ENCODE data around the gene CALCOCO1.
A peak's percentile ranks its signal among the peaks of the same experiment; 100 is the strongest.
"Not testable (repeated sequence)": the region's sequence is repeated elsewhere in the genome, so short reads cannot be mapped to it uniquely, and the experiment has no call there.

Gene CALCOCO1

DNA sequence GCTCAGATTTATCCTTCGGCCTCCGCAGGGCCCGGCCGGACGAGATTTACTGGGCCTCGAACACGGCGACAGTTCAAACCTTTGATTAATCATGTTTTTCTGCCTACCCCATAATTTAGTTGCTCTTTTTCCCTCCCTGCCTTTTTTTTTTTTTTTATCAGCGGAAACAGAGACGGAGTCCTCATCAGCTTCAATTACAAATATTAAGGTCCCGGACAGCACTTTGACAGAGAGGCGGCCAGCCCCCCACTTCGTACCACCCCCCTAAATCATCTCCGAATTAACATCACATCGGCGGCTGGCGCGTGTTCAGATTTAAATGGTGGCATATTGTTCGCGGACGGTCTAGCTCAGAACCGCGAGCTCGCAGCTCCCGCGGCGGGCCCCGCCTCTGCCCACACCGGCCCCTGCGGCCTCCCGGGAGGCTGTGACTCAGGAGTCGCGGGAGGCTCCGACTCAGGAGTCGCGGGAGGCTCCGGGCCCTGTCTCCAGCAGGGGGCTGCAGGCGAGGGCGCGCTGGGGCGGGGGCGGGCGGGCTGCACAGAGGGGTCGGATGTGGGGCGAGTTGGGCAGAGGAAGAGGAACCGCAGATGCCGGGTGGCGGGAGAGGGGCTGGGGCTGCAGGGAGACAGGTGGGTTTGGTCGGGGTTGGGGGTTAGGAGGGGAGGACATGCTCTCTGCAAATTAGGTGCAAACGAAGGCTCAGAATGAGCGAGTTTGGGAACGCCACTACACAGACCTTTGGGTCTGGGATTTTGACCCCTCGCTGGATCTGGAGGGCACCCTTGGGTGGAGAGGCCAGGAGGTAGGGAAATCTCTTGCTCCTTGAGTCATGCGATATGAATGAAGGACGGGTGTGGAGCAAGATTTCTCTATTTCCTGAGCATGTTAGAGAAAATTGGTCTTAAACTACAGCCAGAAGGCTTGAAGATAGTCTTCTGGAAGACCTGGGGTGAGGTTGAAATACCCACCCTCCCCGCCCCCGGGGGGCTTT lies 31.8 kb downstream of the CALCOCO1 start:
- DNase-seq: no peak

DNA sequence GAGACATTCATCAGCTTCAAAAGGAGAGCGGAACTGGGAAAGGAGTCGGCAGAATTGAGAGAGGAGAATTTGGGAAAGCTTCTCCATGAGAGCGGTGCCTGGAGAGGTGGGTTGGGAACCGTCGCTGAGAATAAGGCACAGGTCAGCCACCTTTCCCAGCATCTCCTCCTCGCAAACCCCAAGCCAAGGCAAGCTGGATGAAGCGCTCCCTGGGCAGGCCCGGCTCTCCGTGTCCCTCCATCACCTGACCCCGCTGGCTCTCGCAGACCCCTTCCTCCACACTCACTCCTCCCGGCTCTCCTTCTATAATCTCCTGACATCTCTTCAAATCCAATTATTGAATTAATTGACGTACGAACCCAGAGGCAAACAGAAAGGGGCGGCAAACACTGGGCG lies 32.5 kb downstream of the CALCOCO1 start:
- no peak for DNase-seq

DNA sequence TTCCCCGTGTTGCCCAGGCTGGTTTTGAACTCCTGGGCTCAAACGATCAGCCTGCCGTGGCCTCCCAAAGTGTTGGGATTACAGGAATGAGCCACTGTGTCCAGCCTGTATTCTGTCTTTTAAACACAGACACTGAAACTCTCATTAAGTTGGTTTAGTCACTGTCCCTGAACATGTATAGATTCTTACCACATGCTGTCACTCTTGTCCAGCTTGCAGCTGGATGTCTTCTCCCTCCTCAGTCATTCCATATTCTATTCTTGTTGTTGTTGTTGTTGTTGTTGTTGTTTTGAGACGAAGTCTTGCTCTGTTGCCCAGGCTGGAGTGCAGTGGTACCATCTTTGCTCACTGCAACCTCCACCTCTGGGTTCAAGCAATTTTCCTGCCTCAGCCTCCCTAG lies 39.1 kb downstream of the CALCOCO1 start:
- no peak for DNase-seq

DNA sequence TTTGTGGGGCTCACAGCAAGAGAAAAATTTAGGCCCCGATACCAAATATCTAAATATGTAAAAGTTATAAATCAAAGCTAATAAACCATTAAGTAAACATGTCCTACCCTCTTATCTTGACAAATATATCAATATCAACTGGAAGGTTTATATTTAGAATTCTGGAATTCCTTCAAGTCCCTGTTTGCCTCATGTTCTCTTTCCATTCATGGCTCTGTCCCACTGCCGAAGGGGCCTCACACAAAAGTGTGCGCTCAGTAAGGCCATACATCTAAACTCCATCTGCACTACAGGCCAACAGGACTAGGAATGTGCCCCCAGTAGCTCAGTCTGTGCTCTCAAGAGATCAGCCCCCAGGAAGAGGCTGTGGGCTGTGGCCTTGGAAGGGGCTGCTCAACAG lies 40.8 kb downstream of the CALCOCO1 start:
- DNase-seq: no peak

DNA sequence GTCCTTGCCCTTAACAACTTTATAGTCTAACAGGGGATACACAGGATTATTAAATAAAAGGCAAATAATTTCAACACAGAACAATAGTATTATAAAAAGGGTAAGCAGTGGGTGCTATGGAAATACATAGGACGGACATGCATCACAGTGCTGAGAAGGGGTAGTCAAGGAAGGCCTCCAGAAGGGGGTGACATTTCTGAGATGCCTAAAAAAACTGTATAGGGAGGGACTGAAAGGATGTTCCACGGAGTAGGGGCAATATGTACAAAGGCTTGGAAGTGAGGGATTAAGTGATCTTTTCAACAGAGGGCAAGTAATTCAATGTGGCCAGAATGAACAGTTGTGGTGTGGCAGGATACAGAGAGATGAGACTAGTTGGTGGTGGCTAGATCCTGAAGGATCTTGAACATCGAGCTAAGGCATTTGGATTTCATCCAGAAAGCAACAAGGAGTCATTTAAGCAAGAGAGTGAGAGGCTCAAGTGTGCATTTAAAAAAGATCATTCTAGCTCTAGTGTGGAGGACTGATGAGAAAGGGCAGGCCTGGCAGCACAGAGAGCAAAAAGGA lies 42.5 kb downstream of the CALCOCO1 start:
- DNase-seq: no peak

DNA sequence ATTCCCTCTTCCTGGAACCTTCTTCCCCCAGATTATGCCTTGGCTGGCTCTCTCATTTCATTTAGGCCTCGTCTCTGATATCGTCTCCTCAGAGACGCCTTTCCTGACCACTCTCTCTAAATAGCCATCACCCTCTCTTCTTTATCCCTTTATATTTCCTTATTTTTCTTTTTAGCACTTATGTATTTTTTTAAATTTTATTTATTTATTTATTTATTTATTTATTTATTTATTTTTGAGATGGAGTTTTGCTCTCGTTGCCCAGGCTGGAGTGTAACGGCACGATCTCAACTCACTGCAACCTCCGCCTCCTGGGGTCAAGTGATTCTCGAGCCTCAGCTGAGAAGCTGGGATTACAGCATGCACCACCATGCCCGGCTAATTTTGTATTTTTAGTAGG lies 43.3 kb downstream of the CALCOCO1 start:
- no peak for DNase-seq

DNA sequence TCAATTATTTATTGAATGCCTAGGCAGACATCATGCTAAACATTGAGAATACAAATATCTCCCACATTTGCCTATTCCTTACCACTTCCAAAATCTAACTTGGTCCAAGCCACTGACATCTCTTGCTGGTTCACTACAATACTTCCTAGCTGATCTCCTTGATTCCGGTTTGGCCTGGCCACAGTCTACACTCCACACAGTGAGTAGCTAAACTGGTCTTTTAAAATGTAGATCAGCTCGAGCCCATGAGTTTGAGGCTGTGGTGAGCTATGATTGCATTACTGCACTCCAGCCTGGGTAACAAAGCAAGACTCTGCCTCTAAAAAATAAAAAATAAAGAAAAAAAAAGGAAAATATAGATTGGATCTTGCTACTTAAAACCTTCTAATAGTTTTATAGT lies 43.8 kb downstream of the CALCOCO1 start:
- no peak for DNase-seq

DNA sequence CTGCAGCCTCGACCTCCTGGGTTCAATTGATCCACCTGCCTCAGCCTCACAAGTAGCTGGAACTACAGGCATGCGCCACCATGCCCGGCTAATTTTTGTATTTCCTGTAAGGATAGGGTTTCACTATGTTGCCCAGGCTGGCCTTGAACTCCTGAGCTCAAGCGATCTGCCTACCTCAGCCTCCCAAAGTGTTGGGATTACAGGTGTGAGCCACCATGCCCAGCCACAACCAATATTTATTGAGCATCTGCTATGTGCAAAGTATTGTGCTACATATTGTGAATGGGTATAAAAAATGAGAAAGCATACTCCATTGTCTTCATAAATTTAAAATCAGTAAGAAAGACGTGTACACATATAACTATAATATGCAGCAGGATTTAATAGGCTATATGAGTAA lies 47.2 kb downstream of the CALCOCO1 start:
- DNase-seq: not testable (repeated sequence)

DNA sequence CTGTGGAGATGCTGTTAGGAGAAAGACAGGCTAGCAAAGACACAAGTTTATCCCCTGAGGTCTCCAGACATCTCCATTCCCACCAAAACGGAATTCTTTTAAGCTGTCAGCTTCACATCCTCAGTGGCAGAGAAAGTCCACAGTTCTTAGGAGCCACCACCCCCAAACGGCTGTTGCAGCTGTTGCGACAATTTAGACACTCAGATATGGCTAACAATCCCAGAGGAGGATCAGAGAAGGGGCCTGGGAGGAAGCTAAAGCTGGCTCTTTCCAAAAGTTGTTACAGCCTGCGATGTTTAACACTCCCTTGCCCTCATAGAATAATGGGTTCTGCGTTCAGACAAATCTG lies 49.5 kb downstream of the CALCOCO1 start:
- no peak for DNase-seq

DNA sequence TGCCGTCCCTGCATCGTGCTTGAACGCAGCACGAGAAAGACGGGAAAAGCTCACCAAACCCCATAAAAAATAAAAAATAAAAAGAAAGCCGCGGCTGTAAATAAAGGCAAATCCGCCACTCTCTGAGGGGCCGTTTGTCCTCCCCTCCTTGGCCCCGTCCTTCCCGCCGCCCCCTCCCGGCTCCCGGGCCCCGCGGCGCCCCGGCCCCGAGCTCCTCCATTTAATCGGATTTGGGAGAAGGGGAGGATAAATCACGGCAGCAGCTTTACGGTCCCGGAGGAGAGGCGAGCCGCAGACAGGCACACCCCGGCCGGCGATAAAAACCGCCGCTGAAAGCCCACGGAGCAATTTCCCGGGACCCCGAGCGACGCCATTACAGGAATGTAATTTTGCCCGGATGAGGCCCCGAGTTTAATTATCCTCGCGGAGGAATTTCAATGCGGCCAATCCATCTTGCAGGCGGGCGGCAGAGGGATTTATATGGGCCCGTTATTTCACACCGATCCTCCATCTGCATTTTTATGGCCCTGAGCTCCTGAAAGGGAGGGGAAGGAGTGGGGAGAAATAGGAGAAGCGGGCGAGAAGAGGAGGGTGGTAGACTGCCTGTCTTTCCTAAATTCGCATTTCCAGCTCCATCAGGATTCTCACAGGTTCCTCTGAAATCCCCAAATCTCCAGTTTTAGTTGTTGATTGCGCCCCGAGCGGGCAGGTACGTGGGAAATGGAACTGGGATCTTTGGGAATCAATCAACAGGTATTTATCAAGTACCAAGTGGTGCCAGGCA lies 50.0 kb downstream of the CALCOCO1 start:
- no peak for DNase-seq

DNA sequence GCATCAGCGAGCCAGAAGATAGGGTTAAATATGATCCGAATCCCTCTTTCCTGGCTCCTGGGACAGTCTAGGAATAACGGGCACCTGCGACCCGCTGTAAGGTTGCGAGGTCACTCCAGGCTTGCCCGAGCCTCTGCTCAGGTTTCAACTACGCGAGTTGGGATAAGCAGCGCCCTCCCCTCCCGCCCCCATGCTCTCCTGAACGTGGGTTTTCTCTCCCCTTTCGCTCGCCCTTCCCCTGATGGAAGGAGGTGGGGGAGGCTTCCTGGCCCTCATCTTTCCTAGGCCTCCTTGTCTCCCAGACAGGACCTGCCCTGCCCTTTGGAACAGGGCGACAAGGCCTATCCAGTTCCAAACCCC lies 50.6 kb downstream of the CALCOCO1 start:
- DNase-seq: no peak

DNA sequence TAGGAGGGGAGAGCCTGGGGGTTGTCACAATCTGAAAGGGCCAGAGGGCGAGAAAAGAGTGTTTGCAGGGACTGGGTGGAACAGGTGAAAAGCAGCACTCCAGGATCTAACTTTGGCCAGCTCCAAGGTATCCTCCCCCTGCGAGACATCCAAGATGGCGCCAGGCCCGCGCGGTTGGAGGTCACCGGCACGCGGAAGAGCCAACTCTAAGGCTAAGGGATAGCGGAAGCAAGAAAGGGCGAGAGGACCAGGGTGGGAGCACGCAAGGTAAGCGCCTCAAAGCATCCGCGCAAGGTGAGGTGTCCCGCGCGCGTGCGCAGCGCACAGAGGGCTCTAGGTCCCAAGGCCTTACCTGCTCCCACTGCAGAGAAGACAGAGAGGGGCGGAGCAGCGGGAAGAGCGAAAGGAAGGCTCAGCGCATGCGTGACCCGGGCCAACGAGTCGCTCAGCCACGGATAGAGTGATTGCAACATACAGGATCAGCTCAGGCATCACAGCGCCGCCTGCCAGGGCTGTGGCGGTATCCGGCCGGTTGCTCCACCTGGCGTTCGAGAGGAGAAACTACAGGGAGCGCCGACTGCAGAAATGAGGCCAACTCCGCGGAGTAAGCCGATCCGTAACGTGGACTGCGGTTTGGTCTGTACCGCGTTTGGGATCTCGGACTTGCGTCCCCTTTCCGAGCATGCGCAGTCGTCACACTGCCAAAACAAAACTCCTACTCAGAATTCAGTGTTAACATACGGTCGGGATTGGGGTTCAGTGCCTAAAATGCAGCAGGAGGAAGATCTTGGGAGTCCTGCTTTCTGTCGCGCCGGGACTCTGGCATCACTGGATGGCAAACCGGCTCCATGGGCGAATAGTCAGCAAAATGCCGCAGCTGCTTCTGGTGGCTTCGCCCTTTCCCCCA lies 51.3 kb downstream of the CALCOCO1 start, which contains the start of gene ATP5MC2:
Gene ATP5MC2 (minus strand): TSS at position 383 of the 907 bp plus-strand sequence. CDS start 3,469 bp downstream, outside the sequence.
- peak; percentile 98 for DNase-seq

DNA sequence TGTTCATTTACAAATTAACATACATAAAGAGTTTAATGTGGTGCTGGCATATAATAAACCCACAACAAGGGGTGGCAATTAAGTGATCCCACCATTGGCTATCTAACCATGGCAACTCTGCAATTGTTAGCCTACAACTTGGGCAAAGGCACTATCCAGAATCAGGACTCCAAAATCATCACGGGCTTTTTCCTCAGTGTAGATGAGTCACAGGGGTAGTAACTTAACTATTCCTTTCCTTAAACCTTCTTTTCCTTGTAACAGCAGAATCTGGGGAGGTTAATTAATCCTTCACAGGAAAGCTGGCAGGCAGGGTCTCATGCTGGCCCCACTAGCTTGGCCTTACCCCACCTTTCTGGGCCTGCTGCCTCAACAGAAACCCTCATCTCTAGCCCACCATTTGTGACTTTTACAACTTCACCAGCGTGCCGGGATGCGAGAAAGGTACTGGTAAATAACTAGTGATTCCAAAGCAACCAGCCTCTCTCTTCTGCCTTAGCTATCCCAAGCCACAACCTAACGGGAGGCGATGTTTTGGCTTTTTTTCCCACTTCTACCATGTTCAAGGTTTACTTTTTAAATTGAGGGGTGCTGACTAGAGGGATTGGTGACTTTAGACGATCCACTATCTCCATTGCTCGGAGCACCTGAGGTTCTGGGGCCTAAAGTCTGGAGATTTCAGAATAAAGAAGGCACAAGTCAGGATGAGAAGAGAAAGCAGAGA lies 52.1 kb downstream of the CALCOCO1 start:
- no peak for DNase-seq

DNA sequence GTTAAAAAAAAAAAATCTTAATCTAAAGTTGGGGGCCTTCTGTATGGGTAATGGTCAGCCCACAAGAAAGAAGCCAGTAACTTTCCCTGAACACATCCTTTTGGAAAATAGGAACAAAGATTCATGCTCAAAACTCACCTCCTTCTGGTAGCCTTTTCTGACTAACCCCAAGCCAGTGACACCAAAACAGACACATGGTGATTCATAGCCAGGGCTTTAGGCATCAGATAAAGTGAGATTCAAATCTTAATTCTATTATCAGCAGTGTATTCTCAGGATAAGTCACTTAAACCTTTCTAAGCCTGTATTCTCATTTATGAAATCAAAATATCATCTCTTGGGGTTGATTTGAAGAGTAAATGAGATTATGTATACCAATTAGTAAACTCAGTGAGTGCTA lies 56.3 kb downstream of the CALCOCO1 start:
- DNase-seq: no peak

DNA sequence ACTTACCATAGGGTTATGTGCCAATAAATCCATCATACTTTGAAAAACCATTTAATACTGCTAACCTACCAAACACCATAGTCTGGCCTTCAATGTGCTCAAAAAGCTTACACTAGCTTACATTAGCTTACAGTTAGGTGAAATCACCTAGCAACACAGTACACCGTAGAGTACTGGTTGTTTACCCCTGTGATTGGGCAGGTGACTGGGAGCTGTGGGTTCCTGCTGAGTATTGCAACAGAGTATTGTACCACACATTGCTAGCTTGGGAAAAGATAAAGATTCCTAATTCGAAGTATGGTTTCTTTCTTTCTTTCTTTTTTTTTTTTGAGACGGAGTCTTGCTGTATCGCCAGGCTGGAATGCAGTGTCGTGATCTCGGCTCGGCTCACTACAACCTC lies 56.9 kb downstream of the CALCOCO1 start:
- no peak for DNase-seq

DNA sequence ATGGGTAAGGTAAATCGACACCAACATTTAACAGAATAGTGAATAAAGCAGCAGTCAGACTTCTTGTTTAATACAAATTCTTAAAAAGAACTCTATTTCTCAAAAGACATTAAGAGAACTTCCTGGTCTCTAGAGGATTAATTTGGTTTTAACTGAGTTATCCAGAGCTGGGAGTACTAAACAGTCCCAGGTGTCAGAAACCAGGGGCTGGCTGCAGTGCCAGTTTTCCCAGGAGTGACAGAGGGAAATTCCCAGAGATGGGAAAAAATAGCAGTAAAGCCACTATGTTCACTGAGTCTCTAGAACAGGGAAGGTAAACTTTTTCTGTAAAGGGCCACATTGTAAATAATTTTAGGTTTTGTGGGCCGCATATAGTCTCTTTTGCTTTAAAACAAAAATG lies 60.2 kb downstream of the CALCOCO1 start:
- no peak for DNase-seq

DNA sequence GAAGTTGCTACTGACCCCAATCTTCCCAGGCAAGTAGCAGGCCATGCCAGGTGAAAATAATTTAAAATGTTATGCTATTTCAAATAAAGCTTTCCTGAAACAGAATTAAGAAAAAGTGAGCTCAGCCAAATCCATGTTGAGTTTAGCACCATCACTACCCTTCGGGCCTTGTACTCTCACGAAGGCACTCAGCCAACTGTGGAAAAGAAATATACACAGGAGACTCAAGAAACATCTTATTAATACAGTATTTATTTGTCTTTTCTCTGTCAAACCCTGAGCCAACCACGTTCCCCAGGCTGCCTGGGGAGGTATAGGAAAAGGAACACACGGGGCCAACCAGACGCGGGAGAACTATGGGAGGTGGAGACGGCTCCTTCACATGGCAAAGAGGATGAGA lies 62.3 kb downstream of the CALCOCO1 start:
- no peak for DNase-seq

DNA sequence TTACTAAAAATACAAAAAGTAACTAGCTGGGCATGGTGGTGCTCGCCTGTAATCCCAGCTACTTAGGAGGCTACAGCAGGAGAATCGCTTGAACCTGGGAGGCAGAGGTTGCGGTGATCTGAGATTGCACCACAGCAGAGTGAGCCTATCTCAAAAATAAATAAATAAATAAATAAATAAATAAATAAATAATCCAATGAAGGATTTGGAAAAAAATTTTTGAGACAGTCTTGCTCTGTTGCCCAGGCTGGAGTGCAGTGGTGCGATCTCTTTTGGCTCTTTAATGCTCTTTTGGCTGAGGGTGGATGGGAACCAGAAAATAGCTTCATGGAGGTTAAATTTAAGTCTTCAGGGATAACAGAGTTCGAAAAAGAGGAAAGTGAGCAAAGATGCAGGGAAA lies 63.1 kb downstream of the CALCOCO1 start:
- DNase-seq: no peak

DNA sequence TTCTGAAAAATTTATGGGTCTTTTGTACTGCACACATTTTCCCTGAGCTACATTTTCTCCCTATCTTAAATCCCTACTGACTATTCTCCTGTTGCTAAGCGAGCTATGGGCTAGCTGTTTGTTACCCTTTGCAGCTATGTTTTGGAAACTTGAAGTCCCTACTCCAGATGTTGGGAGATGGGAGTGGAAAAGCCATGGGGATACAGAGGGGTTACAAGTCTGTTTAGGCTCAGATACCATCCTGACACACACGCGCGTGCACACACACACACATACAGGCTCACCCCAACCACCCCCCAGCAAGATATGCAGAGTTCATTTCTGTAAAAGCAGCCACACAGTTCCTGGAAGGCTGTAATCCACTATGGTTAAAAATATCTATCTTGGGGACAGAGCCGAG lies 67.2 kb downstream of the CALCOCO1 start:
- peak; percentile 42 for DNase-seq

DNA sequence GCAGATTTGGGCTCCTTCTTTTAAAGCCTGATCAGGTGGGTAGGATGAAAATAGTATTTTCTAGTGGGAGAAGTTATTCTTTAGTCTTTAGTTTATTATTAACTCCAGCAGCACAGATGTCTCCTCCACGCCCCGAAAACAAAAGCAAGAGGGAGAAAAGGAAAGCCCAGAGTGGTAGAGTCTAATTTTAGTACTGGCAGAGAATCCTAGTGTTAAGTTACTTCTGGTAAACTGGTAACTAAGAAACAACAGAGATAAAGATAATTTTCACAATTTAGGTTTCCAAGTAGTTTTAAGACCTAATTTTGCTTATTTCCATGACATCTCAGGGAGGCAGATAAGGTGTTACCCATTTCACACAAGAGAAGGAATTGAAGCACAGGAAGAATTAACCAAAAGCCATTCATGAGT lies 67.7 kb downstream of the CALCOCO1 start:
- no peak for DNase-seq

DNA sequence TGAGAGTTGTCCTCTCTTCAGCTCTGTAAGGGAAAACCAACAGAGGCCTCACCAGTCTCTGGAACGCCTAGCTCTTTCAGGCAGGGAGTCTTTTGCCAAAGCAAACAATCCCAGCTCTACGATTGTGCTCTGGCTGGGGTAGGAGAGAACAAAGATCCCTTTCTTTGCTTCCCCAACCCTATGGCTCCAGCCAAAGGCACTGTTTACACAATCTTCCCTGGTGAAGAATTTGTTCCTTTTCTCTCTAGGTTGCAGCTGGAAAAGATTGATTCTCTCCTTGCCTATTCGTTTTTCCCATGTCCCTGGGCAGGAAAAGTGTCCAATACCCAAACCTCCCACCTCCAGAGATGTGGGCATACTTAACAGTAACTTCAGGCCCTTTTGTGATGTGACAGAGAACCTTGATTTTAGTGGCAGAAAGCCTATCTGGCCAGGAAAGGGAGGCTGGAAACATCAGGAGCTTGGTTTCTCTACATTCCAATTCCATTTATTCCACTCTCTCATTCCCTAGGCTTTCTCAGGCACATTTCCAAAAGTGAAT lies 68.2 kb downstream of the CALCOCO1 start:
- DNase-seq: no peak

Data from MV-4-11 (cell line).